ENCODE results near the gene CHRM2.

The CHRM2 gene

GRCh38 chr7:136966825-136967224 lies 98.4 kb downstream of the CHRM2 start:
- no peak for TF ChIP-seq CTCF (IDR thresholded peaks at IDR 0.05; ENCODE audit: low read length, missing control alignments)
- DNase-seq (ENCODE audit: low read depth), result no peak
- H3K4me3 ChIP-seq (replicated peaks; ENCODE audit: low read depth, low read length), result no peak overlapping the region

- H3K4me3 ChIP-seq (replicated peaks; ENCODE audit: low read depth, low read length), result no peak overlapping the region
- no peak for DNase-seq (ENCODE audit: low read depth)
- TF ChIP-seq CTCF (IDR thresholded peaks at IDR 0.05; ENCODE audit: low read length, missing control alignments), result no peak
These were observed 101.3 kb downstream of the CHRM2 start for GRCh38 chr7:136969761-136970160.

GRCh38 chr7:136971776-136972175 lies 103.3 kb downstream of the CHRM2 start:
- no peak for DNase-seq (ENCODE audit: low read depth)
- H3K4me3 ChIP-seq (replicated peaks; ENCODE audit: low read depth, low read length), result no peak overlapping the region
- TF ChIP-seq CTCF (IDR thresholded peaks at IDR 0.05; ENCODE audit: low read length, missing control alignments), result no peak

DNA sequence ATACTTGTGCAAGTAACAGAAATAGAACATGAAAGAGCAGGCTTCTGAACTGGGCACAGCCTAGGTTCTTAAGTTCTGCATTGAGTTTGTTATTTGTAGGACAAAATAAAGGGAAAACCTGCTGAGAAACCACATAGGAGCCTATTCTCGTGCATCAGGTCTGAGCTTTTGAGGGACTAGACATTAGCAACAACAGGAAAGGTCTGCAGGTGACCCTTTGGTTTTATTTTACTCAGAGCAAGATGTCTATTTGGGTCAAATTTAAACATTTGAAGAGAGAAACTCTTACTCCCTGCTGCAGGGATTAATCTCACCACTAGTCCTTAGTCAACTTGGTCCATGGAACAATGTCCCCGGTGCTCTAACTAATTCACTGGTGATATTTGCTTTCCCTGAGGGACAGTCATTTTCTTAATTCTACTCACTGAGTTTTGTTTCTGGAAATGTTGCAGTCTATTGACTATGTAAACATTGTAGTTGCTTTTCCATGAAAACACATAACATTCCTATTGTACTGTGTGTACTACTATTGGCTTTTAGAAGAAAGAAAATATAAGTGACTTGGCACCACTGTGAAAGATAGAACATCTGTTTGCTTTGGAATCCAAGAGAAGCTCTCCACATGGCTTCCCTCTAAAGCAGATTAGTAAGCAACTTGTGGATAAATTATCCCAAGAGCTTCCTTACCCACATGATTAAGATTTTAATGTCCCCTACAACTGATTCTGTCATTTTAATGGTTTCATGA lies 108.2 kb downstream of the CHRM2 start:
- no peak for TF ChIP-seq CTCF (IDR thresholded peaks at IDR 0.05; ENCODE audit: low read length, missing control alignments)
- DNase-seq (ENCODE audit: low read depth), result no peak
- no peak overlapping the region for H3K4me3 ChIP-seq (replicated peaks; ENCODE audit: low read depth, low read length)

DNA sequence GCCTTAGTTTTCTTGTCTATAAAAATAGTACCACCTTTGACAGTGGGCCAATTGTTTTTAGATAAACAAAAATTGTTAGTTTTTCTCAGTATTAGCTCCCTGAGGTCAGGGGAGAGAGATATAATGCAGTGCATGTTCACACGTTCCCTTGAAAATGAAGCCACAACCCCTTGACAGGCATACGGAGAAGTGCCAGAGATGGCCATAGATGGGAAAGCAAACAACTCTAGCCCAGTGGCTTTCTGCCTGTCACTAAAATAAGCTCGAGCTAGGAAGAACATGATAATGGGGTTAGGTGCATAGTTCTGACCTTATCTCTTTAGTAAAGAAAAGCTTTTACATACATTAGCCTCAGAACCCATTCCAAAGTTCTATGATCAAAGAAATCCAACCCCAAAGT lies 124.9 kb downstream of the CHRM2 start:
- no peak for TF ChIP-seq CTCF (IDR thresholded peaks at IDR 0.05; ENCODE audit: low read length, missing control alignments)
- no peak overlapping the region for H3K4me3 ChIP-seq (replicated peaks; ENCODE audit: low read depth, low read length)
- DNase-seq (ENCODE audit: low read depth), result no peak

- DNase-seq (ENCODE audit: low read depth), result no peak
- no peak overlapping the region for H3K4me3 ChIP-seq (replicated peaks; ENCODE audit: low read depth, low read length)
- no peak for TF ChIP-seq CTCF (IDR thresholded peaks at IDR 0.05; ENCODE audit: low read length, missing control alignments)
These were observed 129.3 kb downstream of the CHRM2 start for GRCh38 chr7:136997735-136998134.

- TF ChIP-seq CTCF (IDR thresholded peaks at IDR 0.05; ENCODE audit: low read length, missing control alignments), result no peak
These were observed 130.0 kb downstream of the CHRM2 start for GRCh38 chr7:136998495-136998894.

More at GRCh38 chr7:136998495-136998894, 130.0 kb downstream of the CHRM2 start:
- no peak overlapping the region for H3K4me3 ChIP-seq (replicated peaks; ENCODE audit: low read depth, low read length)
- DNase-seq (ENCODE audit: low read depth), result peak; percentile 15
